ENCODE data around the gene MRAS. TPM values are rescaled to one million over a fixed set of nuclear protein-coding genes. Genes with fewer than 3 reads are reported as not detected.

MRAS gene
- total RNA-seq, 1 experiment from 2014 or later, result 2.4 TPM

DNA sequence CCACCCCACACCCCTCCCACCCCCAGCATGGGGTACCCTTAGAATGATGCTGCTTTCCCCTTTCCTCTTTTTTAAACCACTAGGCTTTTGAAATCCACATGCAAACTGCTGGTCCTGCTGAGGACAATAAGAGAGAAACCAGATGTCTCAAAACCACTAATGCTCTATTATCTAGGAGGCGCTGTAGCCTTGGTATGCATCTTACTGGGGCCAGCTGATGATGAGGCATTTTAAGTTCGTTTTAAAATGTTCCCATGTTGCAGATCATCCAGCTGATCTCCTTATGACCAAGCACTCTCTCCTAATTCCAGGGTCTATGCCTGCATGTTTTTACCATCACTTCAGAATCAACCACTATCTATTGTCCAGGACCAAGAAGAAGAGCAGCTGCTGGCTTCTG lies 20.0 kb upstream of the MRAS start:
- Histone ChIP-seq H3K9me2 (ENCODE audit: insufficient read depth) (no peaks in the 10 kb centered on the region), H2AFZ (no peak overlapping the region), H3K4me2 (peak overlapping the region; percentile 97), H3K79me2 (ENCODE audit: low read depth) (no peaks in the 10 kb centered on the region), H3K4me3 (0 out of 2 replicates have a peak overlapping the region, but pooled peaks have one; percentile 78), H3K4me1 (replicated peaks; ENCODE audit: insufficient read depth) (peaks cover 7% of the 10 kb centered on the region), H3K27ac (no peak overlapping the region), H4K20me1 (ENCODE audit: insufficient read depth) (no peaks in the 10 kb centered on the region), H3K27me3 (ENCODE audit: insufficient read depth, low read depth) (no peaks in the 10 kb centered on the region), H3K9me3 (ENCODE audit: insufficient read depth, low read depth) (no peaks in the 10 kb centered on the region), H3K36me3 (ENCODE audit: low read depth) (no peaks in the 10 kb centered on the region), H3F3A (ENCODE audit: insufficient read depth, low read depth) (peaks cover 10% of the 10 kb centered on the region; the same call in 1 of the 2 replicates)
- intact Hi-C loops (cut with micrococcal nuclease; ENCODE audit: unreplicated experiment), result loop anchor here (2.0 to 5.0 kb wide), 3 partner anchors 89 to 261 kb away; no protein-coding TSS in a partner anchor
- BruUV-seq (replicated peaks), result no TSS peak
- ChIA-PET POLR2A (ENCODE audit: unreplicated experiment) (no interaction called here), CTCF (interaction anchor here (0.8 kb wide), 1 partner anchor 423 kb away, joined by 5 read pairs; no protein-coding TSS in a partner anchor)
- no peak for DNase-seq
- TF ChIP-seq, protein P1, sequence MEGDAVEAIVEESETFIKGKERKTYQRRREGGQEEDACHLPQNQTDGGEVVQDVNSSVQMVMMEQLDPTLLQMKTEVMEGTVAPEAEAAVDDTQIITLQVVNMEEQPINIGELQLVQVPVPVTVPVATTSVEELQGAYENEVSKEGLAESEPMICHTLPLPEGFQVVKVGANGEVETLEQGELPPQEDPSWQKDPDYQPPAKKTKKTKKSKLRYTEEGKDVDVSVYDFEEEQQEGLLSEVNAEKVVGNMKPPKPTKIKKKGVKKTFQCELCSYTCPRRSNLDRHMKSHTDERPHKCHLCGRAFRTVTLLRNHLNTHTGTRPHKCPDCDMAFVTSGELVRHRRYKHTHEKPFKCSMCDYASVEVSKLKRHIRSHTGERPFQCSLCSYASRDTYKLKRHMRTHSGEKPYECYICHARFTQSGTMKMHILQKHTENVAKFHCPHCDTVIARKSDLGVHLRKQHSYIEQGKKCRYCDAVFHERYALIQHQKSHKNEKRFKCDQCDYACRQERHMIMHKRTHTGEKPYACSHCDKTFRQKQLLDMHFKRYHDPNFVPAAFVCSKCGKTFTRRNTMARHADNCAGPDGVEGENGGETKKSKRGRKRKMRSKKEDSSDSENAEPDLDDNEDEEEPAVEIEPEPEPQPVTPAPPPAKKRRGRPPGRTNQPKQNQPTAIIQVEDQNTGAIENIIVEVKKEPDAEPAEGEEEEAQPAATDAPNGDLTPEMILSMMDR (conservative IDR thresholded peaks at IDR 0.05), result no peak
- no peak for TF ChIP-seq EZH2 (IDR thresholded peaks at IDR 0.05; ENCODE audit: low read depth)

GRCh38 chr3:138329127-138329983 lies 19.0 kb upstream of the MRAS start, which contains the start of gene NME9:
Gene NME9, minus strand, starts transcription at chr3:138329851. Its CDS starts 516 bp downstream, at chr3:138329335.
- peak within 1 kb of the TSS; percentile 92 for H2AFZ ChIP-seq
- BruUV-seq (replicated peaks), result no TSS peak
- DNase-seq, result peak; percentile 58 to 83
- no peaks in the 10 kb centered on the region for H3K9me2 ChIP-seq (ENCODE audit: insufficient read depth)
- H3K79me2 ChIP-seq (ENCODE audit: low read depth), result no peaks in the 10 kb centered on the region
- POLR2A ChIA-PET (ENCODE audit: unreplicated experiment), result interaction anchor here (0.5 kb wide), 1 partner anchor 1211 kb away, joined by 3 read pairs; no protein-coding TSS in a partner anchor
- H3K9me3 ChIP-seq (ENCODE audit: insufficient read depth, low read depth), result no peaks in the 10 kb centered on the region
- H4K20me1 ChIP-seq (ENCODE audit: insufficient read depth), result no peaks in the 10 kb centered on the region
- CTCF ChIA-PET, result interaction anchor here (0.6 to 0.8 kb wide), 2 partner anchors 118 to 422 kb away, joined by 3 to 5 read pairs; no protein-coding TSS in a partner anchor
- no peaks in the 10 kb centered on the region for H3K36me3 ChIP-seq (ENCODE audit: low read depth)
- intact Hi-C loops (cut with micrococcal nuclease; ENCODE audit: unreplicated experiment), result loop anchor here (2.0 to 5.0 kb wide), 3 partner anchors 88 to 262 kb away; no protein-coding TSS in a partner anchor
- H3K4me2 ChIP-seq, result peak within 1 kb of the TSS; percentile 97
- no peak for TF ChIP-seq EZH2 (IDR thresholded peaks at IDR 0.05; ENCODE audit: low read depth)
- TF ChIP-seq, protein P1 (conservative IDR thresholded peaks at IDR 0.05), result peak; percentile 54; the same call in 1 of the 2 replicates
- no peak within 1 kb of the TSS for H3K27ac ChIP-seq
- peak within 1 kb of the TSS; percentile 78 for H3K4me3 ChIP-seq
- no peaks in the 10 kb centered on the region; the same call in 1 of the 2 replicates for H3K27me3 ChIP-seq (ENCODE audit: insufficient read depth, low read depth)
- H3F3A ChIP-seq (ENCODE audit: insufficient read depth, low read depth), result peaks cover 10% of the 10 kb centered on the region; the same call in 1 of the 2 replicates
- H3K4me1 ChIP-seq (replicated peaks; ENCODE audit: insufficient read depth), result peaks cover 7% of the 10 kb centered on the region

GRCh38 chr3:138329984-138330293 lies 18.4 kb upstream of the MRAS start:
- DNase-seq, result no peak
- no peaks in the 10 kb centered on the region for H3K36me3 ChIP-seq (ENCODE audit: low read depth)
- intact Hi-C loops (cut with micrococcal nuclease; ENCODE audit: unreplicated experiment), result loop anchor here (2.0 to 10.0 kb wide), 5 partner anchors 87 to 985 kb away; no protein-coding TSS in a partner anchor
- H3K27ac ChIP-seq, result no peak overlapping the region
- no peaks in the 10 kb centered on the region for H3K79me2 ChIP-seq (ENCODE audit: low read depth)
- no peaks in the 10 kb centered on the region for H3K9me3 ChIP-seq (ENCODE audit: insufficient read depth, low read depth)
- H3K9me2 ChIP-seq (ENCODE audit: insufficient read depth), result no peaks in the 10 kb centered on the region
- H3F3A ChIP-seq (ENCODE audit: insufficient read depth, low read depth), result peaks cover 10% of the 10 kb centered on the region; the same call in 1 of the 2 replicates
- peaks cover 3% of the 10 kb centered on the region; the same call in 1 of the 2 replicates for H3K27me3 ChIP-seq (ENCODE audit: insufficient read depth, low read depth)
- H3K4me3 ChIP-seq, result peak overlapping the region; percentile 78
- TF ChIP-seq, protein P1 (conservative IDR thresholded peaks at IDR 0.05), result no peak
- no peak for TF ChIP-seq EZH2 (IDR thresholded peaks at IDR 0.05; ENCODE audit: low read depth)
- peaks cover 7% of the 10 kb centered on the region for H3K4me1 ChIP-seq (replicated peaks; ENCODE audit: insufficient read depth)
- ChIA-PET POLR2A (ENCODE audit: unreplicated experiment) (no interaction called here), CTCF (no interaction called here)
- H4K20me1 ChIP-seq (ENCODE audit: insufficient read depth), result no peaks in the 10 kb centered on the region
- BruUV-seq (replicated peaks), result no TSS peak
- peak overlapping the region; percentile 92 for H2AFZ ChIP-seq
- H3K4me2 ChIP-seq, result peak overlapping the region; percentile 97
